Ishikawa (cell line): Measurements from ENCODE around the gene CHST15.
A peak's percentile ranks its signal among the peaks of the same experiment; 100 is the strongest.

ENCODE experiments used
- CEBPB ChIP-seq: IDR thresholded peaks from 2 replicates; pipeline ENCODE4 v1.6.1; 2012
- CREB1 ChIP-seq: IDR thresholded peaks from 2 replicates; pipeline ENCODE4 v1.6.1; 2012; ENCODE audit warnings: low read depth
- EGR1 ChIP-seq: IDR thresholded peaks from 2 replicates; pipeline ENCODE4 v1.6.1; 2012
- EP300 ChIP-seq: IDR thresholded peaks from 2 replicates; pipeline ENCODE4 v1.6.1; 2012; ENCODE audit warnings: borderline replicate concordance
- FOXM1 ChIP-seq: IDR thresholded peaks from 2 replicates; pipeline ENCODE4 v1.6.1; 2012; ENCODE audit warnings: low read depth, borderline replicate concordance
- MAX ChIP-seq: IDR thresholded peaks from 2 replicates; pipeline ENCODE4 v1.6.1; 2012
- NFIC ChIP-seq: IDR thresholded peaks from 2 replicates; pipeline ENCODE4 v1.6.1; 2012
- RAD21 ChIP-seq: IDR thresholded peaks from 2 replicates; pipeline ENCODE4 v1.6.1; 2012; ENCODE audit warnings: low read depth
- REST ChIP-seq: IDR thresholded peaks from 2 replicates; pipeline ENCODE4 v1.6.1; 2012; ENCODE audit warnings: low read depth, mild to moderate bottlenecking
- TAF1 ChIP-seq: IDR thresholded peaks from 2 replicates; pipeline ENCODE4 v1.6.1; 2012; ENCODE audit warnings: low read depth, mild to moderate bottlenecking
- TCF12 ChIP-seq: IDR thresholded peaks from 2 replicates; pipeline ENCODE4 v1.6.1; 2012; ENCODE audit warnings: low read depth
- TEAD4 ChIP-seq: IDR thresholded peaks from 2 replicates; pipeline ENCODE4 v1.6.1; 2012
- USF1 ChIP-seq: IDR thresholded peaks from 2 replicates; pipeline ENCODE4 v1.6.1; 2012
- YY1 ChIP-seq: IDR thresholded peaks from 2 replicates; pipeline ENCODE4 v1.6.1; 2012; ENCODE audit warnings: low read depth
- ZBTB7A ChIP-seq: IDR thresholded peaks from 2 replicates; pipeline ENCODE4 v1.6.1; 2012; ENCODE audit warnings: low read depth

Gene CHST15

GRCh38 chr10:123996302-123996701, 97.1 kb downstream of the CHST15 start:
- TF ChIP-seq CEBPB (no peak), CREB1 (no peak), ZBTB7A (no peak), TAF1 (no peak), USF1 (no peak), MAX (no peak), TCF12 (no peak), EP300 (no peak), RAD21 (no peak), NFIC (no peak), YY1 (no peak), EGR1 (no peak)

GRCh38 chr10:123995461-123996131, 97.8 kb downstream of the CHST15 start:
- no peak for TF ChIP-seq USF1
- no peak for TF ChIP-seq TCF12
- TF ChIP-seq TEAD4, result no peak
- 0 out of 2 replicates have a peak, but pooled peaks have one; percentile 32 for TF ChIP-seq ZBTB7A
- 0 out of 2 replicates have a peak, but pooled peaks have one; percentile 19 for TF ChIP-seq EP300
- TF ChIP-seq REST, result no peak
- TF ChIP-seq RAD21, result peak; percentile 81
- no peak for TF ChIP-seq TAF1
- TF ChIP-seq MAX, result peak; percentile 41; the same call in 1 of the 2 replicates
- no peak for TF ChIP-seq EGR1
- no peak; the same call in 1 of the 2 replicates for TF ChIP-seq YY1
- no peak for TF ChIP-seq FOXM1
- 0 out of 2 replicates have a peak, but pooled peaks have one; percentile 44 for TF ChIP-seq NFIC
- TF ChIP-seq CREB1, result no peak
- TF ChIP-seq CEBPB, result no peak

GRCh38 chr10:123995082-123995460, 98.3 kb downstream of the CHST15 start:
- TF ChIP-seq YY1 (peak; percentile 63; the same call in 1 of the 2 replicates), RAD21 (no peak)

GRCh38 chr10:123994417-123995081, 98.8 kb downstream of the CHST15 start:
- TF ChIP-seq CEBPB (no peak), RAD21 (peak; percentile 99), NFIC (no peak), MAX (peak; percentile 56; the same call in 1 of the 2 replicates), ZBTB7A (peak; percentile 78), FOXM1 (peak; percentile 39; the same call in 1 of the 2 replicates), TAF1 (0 out of 2 replicates have a peak, but pooled peaks have one; percentile 13), TEAD4 (no peak), TCF12 (peak; percentile 37; the same call in 1 of the 2 replicates)

- TF ChIP-seq REST, result no peak
- TF ChIP-seq NFIC, result no peak
- no peak for TF ChIP-seq FOXM1
- no peak for TF ChIP-seq MAX
- TF ChIP-seq USF1, result no peak
- no peak for TF ChIP-seq CREB1
- TF ChIP-seq EP300, result no peak
- TF ChIP-seq CEBPB, result no peak
Observed at GRCh38 chr10:123993534-123994416, 99.6 kb downstream of the CHST15 start.
